ENCODE measurements around the gene BANF2. TPM values are rescaled to one million over a fixed set of nuclear protein-coding genes. Genes with fewer than 3 reads are reported as not detected.

The BANF2 gene
- total RNA-seq, 1 donor from 2014 or later, result not detected

- no peaks in the 10 kb centered on the region for H4K20me1 ChIP-seq (ENCODE audit: low read depth)
- H3K36me3 Mint-ChIP-seq, result no peaks in the 10 kb centered on the region
- no peak overlapping the region for H2AFZ ChIP-seq (replicated peaks)
- H3K4me2 ChIP-seq, result no peak overlapping the region
- peaks cover 11% of the 10 kb centered on the region for H3K9me3 Mint-ChIP-seq
- H3K36me3 ChIP-seq, result no peaks in the 10 kb centered on the region
- H3K9me3 ChIP-seq (ENCODE audit: low read depth), result no peaks in the 10 kb centered on the region
- H3K4me1 ChIP-seq, result peaks cover 5% of the 10 kb centered on the region
- no peak overlapping the region for H3K4me3 ChIP-seq
- no peak for DNase-seq (ENCODE audit: low spot score)
- no peaks in the 10 kb centered on the region for H3K79me2 ChIP-seq (ENCODE audit: low read depth)
- no peaks in the 10 kb centered on the region for H3K27me3 ChIP-seq
- no peak overlapping the region for H3K9ac ChIP-seq
- no peak overlapping the region for H3K4me3 Mint-ChIP-seq
- no peaks in the 10 kb centered on the region for H3K27me3 Mint-ChIP-seq (ENCODE audit: insufficient read depth, low read depth)
- TF ChIP-seq, protein P1, sequence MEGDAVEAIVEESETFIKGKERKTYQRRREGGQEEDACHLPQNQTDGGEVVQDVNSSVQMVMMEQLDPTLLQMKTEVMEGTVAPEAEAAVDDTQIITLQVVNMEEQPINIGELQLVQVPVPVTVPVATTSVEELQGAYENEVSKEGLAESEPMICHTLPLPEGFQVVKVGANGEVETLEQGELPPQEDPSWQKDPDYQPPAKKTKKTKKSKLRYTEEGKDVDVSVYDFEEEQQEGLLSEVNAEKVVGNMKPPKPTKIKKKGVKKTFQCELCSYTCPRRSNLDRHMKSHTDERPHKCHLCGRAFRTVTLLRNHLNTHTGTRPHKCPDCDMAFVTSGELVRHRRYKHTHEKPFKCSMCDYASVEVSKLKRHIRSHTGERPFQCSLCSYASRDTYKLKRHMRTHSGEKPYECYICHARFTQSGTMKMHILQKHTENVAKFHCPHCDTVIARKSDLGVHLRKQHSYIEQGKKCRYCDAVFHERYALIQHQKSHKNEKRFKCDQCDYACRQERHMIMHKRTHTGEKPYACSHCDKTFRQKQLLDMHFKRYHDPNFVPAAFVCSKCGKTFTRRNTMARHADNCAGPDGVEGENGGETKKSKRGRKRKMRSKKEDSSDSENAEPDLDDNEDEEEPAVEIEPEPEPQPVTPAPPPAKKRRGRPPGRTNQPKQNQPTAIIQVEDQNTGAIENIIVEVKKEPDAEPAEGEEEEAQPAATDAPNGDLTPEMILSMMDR (IDR thresholded peaks at IDR 0.05), result no peak
- TF ChIP-seq EZH2 (IDR thresholded peaks at IDR 0.05) (no peak), EZH2phosphoT487 (IDR thresholded peaks at IDR 0.05) (no peak)
- peaks cover 2% of the 10 kb centered on the region for H3K4me1 Mint-ChIP-seq
- no peak overlapping the region for H3K27ac Mint-ChIP-seq
- H3K27ac ChIP-seq, result no peak overlapping the region
- no peaks in the 10 kb centered on the region for H3F3A ChIP-seq (ENCODE audit: low read depth)
Observed at GRCh38 chr20:17696287-17696686, 3.5 kb upstream of the BANF2 start.

GRCh38 chr20:17697171-17697570, 2.6 kb upstream of the BANF2 start:
- H3K4me1 ChIP-seq, result peaks cover 5% of the 10 kb centered on the region
- no peaks in the 10 kb centered on the region for H3K36me3 Mint-ChIP-seq
- no peak overlapping the region for H3K4me3 ChIP-seq
- H3K79me2 ChIP-seq (ENCODE audit: low read depth), result no peaks in the 10 kb centered on the region
- H3K4me3 Mint-ChIP-seq, result no peak overlapping the region
- no peak overlapping the region for H3K9ac ChIP-seq
- no peak overlapping the region for H3K27ac Mint-ChIP-seq
- no peaks in the 10 kb centered on the region for H3K36me3 ChIP-seq
- no peaks in the 10 kb centered on the region for H3K27me3 Mint-ChIP-seq (ENCODE audit: insufficient read depth, low read depth)
- H3K4me1 Mint-ChIP-seq, result peaks cover 2% of the 10 kb centered on the region
- H3K4me2 ChIP-seq, result no peak overlapping the region
- H2AFZ ChIP-seq (replicated peaks), result no peak overlapping the region
- no peak overlapping the region for H3K27ac ChIP-seq
- no peaks in the 10 kb centered on the region for H3K27me3 ChIP-seq
- DNase-seq (ENCODE audit: low spot score), result no peak
- H3K9me3 ChIP-seq (ENCODE audit: low read depth), result no peaks in the 10 kb centered on the region
- no peaks in the 10 kb centered on the region for H4K20me1 ChIP-seq (ENCODE audit: low read depth)
- no peak for TF ChIP-seq EZH2phosphoT487 (IDR thresholded peaks at IDR 0.05)
- TF ChIP-seq, protein P1 (IDR thresholded peaks at IDR 0.05), result no peak
- no peak for TF ChIP-seq EZH2 (IDR thresholded peaks at IDR 0.05)
- no peaks in the 10 kb centered on the region for H3F3A ChIP-seq (ENCODE audit: low read depth)
- H3K9me3 Mint-ChIP-seq, result peaks cover 11% of the 10 kb centered on the region

GRCh38 chr20:17698384-17698783, 1.4 kb upstream of the BANF2 start:
- peaks cover 2% of the 10 kb centered on the region for H3K4me1 ChIP-seq
- no peaks in the 10 kb centered on the region for H4K20me1 ChIP-seq (ENCODE audit: low read depth)
- no peak overlapping the region for H2AFZ ChIP-seq (replicated peaks)
- no peak overlapping the region for H3K4me3 ChIP-seq
- TF ChIP-seq, protein P1 (IDR thresholded peaks at IDR 0.05), result no peak
- no peak for TF ChIP-seq EZH2 (IDR thresholded peaks at IDR 0.05)
- no peak for TF ChIP-seq EZH2phosphoT487 (IDR thresholded peaks at IDR 0.05)
- no peak overlapping the region for H3K9ac ChIP-seq
- H3K27me3 ChIP-seq, result no peaks in the 10 kb centered on the region
- Mint-ChIP-seq H3K9me3 (peaks cover 11% of the 10 kb centered on the region), H3K27ac (no peak overlapping the region), H3K36me3 (no peaks in the 10 kb centered on the region), H3K27me3 (ENCODE audit: insufficient read depth, low read depth) (peaks cover 4% of the 10 kb centered on the region), H3K4me3 (no peak overlapping the region), H3K4me1 (peaks cover 2% of the 10 kb centered on the region)
- DNase-seq (ENCODE audit: low spot score), result no peak
- no peaks in the 10 kb centered on the region for H3K36me3 ChIP-seq
- H3F3A ChIP-seq (ENCODE audit: low read depth), result no peaks in the 10 kb centered on the region
- H3K79me2 ChIP-seq (ENCODE audit: low read depth), result no peaks in the 10 kb centered on the region
- H3K27ac ChIP-seq, result no peak overlapping the region
- no peak overlapping the region for H3K4me2 ChIP-seq
- H3K9me3 ChIP-seq (ENCODE audit: low read depth), result no peaks in the 10 kb centered on the region
